Activated T-cell treated with anti-CD3 and anti-CD28 coated beads for 24 hours (primary cell): ENCODE data around the gene NPRL2.
"Not testable (repeated sequence)": the region's sequence is repeated elsewhere in the genome, so short reads cannot be mapped to it uniquely, and the experiment has no call there.

Experiments
- DNase-seq: peaks from one replicate; pipeline ENCODE4 v3.0.0-alpha.2; 2020; ENCODE audit warnings: low read depth

The NPRL2 gene

DNA sequence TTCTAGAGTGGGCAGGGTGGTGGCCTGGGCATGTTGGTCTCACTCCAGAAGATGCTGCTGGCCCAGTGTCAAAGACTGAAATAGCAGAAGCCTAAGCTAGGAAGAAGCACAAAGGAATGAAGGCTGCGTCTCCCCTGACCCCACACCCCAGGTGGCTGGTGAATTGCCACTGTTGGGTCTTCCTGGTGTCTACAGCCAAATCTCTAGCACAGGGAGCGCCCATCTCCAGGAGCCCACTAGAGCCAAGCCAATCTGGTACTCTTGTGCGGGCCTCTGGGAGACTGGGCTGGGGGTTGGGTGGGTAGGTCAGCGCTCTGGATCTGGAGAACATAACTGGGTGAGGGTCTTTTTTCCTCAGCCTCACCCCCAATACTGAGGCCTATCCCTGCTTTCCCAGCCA is 23.4 kb downstream of the NPRL2 start:
- no peak for DNase-seq

DNA sequence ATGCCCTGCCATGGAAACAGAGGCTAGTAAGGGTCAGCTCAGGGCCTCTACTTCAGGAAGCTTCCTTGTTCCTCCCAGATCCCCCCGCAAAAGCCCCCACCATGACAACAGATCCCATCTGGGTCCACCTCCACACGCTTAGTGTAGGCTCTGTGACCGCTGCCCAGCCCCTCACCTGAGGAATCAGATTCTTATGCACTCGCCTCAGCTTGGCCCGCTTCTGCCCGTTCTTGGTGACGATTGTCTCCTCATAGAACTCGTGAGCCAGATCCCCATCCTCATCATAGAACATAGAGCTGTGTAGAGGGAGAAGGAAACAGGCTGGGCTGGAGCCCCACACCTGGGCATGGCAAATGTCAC is 24.4 kb downstream of the NPRL2 start:
- DNase-seq = no peak

DNA sequence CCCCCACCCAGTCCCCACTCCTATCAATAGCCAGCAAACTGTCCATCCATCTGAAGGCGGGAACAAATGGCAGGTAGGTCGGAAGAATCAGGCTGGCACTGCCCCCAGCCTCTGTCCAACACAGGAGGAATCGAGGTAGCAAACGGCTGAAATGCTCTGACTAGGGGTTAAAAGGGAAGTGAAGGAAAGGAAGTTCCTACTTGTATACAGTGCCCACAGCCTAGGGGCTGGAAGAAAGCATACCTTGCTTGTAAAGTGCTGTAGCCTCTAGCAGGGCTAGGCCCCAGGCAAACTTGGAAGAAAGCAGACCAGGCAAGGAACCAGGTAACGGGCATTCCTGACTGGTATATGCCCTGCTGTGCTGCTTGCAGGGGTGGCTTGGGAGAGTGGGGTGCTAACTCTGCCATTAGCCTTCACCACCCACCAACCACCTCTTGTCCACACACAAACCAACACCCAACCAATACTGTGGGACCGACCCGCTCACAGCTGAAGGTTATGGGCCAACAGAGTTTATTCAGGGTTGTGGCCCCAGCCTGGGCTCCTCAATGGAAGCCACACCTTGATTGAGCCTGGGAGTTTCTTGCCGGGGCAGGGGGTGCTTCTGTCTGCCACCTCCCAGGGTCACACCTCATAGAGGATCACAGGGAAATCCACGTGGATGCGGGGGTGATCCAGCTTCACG is 24.9 kb downstream of the NPRL2 start:
- no peak for DNase-seq

DNA sequence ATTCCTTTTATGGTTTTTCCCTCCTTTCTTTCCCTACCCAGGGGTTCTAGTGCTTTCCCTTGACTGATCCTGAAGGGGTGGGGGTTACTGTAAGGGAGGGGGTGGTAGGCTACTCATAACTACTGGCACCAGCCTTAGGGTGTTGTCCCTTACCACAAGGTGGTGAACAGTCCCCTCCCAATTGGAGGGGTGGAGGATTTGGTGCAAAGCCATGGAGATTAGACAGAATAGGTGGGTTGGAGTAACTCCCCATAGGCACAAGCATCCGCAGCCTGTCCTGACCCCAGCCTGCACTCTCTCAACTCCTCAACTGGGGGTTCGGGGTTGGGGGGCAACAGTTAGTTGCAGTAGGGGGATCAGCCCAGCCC is 25.5 kb downstream of the NPRL2 start:
- no peak for DNase-seq

DNA sequence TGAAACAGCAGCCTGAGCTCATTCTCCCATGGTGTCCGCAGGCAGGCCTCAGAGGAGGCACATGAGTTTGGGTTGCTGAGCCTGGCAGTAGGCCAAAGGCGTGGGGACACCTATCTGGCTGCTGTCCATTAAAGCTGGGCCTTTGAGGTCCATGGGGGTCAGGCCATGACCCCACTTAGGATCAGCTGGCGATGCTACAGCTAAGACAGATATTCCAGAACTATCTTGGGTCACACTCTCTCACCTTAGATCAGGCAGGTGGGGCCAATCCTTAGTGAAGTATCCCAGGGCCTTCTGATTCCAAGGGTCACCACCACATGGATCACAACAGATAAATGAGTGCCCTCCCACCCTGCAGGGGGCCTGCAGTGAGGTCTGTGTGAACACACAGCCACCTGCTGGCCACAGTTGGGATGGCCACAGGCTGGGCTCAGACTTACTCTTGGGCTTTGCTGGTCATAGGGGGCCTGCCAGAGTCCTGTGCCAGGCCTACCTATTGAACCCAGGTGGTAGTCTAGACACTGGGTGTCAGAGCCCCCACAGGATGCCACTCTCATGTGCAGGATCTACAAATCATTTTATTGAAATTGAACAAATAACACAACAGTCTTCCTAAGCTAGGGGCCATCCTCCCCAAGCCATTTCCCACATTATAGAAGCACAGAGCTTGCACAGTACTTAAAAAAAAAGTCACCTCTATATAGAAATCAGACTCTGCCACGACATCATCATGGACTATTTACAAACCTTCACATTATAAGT is 26.0 kb downstream of the NPRL2 start:
- peak; percentile 39 for DNase-seq

DNA sequence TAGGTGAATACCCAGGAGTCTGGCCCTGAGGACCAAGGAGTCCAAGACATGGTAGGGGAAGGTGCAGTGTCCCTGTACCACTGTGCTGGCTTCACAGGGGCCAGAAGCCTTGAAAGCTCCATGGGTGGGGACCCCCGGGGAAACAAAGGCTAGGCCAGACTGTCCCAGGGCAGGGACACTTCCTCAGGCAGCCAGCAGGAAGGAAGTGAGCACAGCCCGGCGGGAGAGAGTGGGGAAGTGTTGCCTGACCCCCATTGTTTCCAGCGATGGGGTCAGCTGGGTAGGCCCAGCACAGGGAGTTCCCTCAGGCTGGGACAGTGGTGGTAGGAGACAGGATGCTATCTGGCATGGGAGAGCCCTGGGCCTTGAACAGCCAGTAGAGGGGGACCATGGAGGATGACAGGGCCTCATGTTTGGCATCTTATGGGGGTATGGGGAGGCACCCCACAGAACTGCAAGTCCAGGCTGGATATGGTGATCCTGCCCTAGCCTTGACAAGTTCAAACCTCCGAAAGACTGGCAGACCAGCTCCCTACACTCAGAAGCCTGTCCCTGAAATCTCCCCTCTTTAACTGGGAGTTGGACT is 26.9 kb downstream of the NPRL2 start:
- DNase-seq = no peak

DNA sequence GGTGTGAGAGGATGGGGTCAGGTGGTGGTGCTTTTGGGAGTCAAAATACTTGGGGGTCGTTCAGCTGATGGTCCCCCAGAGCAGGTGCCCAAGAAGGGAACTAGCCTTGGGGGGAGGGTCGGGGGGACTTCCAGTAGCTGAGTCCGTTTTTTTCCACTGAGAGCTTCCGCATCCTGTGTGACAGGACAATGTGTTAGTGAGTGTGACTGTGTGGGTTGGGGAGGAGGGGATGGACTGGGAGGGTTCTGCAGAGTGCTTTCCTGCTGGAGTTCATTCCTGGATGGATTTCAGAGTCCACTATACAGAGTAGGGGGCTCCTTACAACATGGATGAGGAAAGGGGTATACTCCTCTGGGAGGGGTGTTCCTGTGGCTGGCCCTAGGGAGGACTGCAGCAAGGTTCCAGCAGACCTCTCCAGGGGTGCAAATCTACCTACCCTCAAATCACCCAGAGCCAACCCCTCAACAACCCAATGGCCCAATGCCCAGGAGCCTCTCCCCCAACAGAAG is 27.4 kb downstream of the NPRL2 start:
- DNase-seq = no peak

DNA sequence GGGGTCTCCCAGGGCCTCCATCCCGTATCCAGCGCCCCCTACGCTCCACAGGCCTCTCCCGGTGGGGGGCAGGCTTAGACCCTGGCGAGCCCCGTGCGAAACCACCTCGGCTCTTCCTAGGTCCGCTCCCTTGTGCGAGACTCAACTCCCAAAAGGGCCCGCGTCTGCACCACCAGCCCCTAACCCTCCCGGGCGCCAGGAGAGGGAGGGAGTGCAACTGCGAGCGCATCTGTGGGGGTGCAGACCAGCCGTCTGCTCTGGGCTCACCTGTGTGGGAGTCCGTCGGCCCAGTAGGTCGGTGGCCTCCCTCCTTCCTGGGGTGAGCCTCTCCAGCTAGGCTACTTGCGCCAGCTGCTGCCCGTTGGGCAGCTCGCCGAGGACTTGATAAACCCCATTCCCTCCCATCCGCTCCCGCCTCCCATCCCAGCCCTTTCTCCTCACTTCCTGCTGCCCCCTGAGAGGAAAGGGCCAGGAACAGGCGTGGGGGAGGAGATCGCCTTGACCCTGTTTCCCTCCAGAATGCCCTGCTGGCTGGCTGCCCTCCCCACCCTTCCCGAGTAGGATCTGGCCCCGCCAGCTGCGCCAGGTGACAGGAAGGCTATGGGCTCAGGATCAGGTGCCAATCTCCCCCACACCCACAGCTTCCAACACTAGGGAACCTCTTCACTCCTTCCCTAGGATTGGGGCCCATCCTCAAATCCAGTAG is 28.0 kb downstream of the NPRL2 start, which contains the start of gene HYAL2:
Gene HYAL2, minus strand, starts transcription at position 360 of the 706 bp plus-strand sequence. CDS start 2,256 bp downstream, outside the sequence.
- DNase-seq = no peak

DNA sequence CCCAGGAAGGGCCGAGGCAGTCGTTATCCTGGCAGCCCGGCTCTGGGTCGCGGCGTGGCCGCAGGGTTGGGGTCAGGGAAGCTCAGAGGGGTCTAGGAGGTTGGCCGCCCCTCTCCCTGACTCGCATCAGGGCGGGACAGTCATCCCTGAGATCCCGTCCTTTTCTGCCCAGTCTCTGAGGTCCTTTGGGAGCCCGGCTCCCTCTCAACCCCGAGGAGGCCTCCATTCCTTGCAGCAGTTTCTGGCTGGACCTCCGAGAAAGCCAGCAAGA is 28.5 kb downstream of the NPRL2 start:
- DNase-seq = no peak

DNA sequence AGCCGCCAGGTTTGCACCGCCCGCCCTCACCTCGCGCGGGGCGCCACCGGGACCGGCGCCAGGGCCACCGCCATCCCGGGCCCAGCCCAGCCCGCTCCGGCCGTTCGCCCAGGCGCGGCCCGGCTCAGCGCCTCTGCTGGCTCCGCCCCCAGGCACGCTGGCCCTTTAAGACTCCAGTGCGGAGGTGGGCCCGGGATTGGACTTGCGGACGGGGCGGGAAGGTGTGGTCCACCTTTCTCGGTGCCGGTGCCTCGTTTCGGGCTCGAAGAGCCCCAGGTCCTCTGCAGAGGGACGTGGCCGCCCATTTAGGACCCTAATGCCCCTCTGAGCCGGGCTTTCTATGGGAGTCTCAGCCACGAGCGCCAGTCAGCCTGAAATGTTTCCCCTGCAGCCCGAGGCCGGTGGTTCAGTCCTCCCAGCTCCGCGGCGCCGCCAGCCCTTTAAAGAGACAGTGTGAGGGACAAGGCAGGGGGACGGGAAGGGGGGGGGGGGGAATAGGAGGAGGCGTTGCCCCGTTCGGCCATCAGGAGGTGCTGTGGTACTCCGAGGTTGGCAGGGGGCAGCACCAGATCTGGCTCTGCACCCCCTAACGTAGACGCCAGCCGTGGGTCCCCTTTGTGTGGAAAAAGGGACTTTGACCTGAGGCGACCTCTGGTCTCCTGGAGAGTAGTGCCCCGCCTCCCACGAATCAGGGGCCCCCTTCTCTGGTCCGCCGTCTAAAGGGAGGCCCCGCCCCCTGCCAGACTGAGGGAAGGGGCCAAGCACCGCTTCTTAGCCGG is 29.1 kb downstream of the NPRL2 start:
- DNase-seq = peak; percentile 76

DNA sequence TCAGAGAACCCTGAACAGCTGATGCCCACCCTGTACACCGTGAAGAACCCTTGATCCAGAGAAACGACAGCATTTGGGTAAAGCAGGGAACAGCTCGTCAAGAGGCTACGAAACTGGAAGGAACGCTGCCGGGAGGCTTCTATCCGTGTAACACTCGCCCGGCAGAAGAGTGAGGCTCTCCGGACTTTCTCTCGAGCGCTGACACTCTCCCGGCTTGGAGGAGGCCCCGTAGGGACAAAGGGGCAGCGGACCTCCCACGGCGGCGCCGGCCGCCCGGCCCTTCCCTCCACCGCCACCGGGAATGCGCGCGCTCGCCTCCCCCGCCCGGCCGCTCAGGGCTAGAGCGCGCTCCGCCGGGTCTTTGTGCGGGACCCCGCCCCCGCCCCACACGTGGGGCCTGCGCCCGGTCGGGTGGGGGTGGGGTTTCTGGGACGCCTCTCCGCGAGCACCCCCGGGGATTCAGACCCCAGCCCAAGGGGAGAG is 29.7 kb downstream of the NPRL2 start:
- peak; percentile 54 for DNase-seq

DNA sequence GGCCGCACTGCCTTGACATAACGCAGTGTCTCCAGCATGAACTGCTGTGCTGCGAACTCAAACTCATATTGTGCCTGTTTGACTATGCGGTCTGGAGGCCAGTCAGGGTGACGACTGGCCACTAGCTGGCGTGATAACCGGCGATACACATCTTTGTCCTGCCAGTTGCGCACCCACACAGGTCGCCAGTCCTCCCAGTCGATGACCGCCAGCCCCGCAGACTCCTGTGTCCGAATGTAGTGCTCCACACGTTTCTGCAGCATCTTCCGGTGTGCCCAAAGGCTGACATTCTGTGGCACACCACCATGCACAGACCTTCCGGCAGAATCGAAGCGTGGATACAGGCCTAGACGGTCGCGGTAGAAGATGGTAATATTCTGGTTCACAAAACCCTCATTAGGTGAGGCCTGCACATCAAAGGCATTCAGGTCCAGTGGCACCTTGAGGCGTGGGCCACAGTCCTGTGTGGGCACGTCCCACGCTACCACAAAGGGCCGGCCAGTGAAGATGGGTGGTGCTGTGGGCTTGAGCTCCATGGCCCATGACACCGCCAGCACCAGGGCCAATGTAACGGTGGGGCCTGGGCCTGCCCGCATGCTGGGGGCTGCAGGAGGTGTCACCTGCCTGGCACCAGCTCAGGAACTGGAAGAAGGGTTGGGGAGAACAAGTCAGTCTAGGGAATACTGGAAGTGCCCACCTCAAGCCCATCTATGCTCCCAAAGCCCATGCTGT is 30.5 kb downstream of the NPRL2 start:
- DNase-seq = no peak

DNA sequence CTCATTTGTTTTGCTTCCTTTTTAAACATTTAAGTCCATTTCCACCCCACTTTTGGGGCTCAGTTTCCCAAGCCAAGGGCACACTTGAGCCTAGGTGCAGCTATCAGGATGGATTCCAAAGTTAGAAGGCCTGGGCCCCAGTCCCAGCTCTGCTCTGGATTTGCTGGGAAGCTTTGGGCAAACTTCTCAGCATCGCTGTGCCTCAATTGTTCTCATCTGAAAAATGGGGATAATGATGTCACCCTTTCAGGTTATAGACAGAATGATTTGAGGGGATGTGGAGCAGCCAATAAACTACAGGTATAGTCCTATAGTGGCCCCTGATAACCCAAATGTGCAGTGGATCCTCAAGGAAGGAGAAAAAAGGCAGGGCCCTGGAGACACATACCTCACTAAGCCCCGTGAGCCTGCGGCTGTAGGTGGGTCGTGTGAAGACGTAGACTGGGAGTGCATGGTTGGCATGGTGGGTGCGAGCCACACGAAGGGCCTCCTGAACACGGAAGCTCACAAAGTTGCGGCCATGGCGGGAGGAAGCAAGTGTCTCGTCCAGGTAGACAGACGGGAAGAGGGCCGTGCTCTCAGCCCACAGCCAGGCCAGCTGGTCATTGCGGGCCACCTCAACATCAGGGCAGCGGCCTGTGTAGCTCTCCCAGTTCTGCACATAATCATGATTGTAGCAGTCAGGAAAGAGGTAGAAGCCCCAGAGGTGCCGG is 31.2 kb downstream of the NPRL2 start:
- DNase-seq = no peak

DNA sequence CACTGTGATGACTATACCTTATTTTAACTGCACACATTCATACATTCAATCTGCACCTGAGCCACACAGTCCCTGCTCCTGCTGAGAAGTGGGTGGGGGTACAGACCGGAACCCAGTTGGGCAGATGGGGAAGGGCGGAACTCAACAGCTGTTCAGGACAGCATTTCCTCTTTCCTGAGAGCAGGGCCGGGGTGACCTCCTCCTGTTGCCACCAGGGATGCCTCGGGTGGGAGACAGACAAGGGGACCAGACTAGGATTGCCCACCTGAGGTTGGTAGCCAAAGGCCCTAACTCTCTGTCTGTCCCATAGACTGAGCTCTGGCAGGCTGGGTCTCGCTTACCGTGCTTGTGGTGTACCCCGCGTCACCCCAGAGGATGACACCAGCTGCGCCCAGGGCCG is 32.0 kb downstream of the NPRL2 start:
- no peak for DNase-seq

DNA sequence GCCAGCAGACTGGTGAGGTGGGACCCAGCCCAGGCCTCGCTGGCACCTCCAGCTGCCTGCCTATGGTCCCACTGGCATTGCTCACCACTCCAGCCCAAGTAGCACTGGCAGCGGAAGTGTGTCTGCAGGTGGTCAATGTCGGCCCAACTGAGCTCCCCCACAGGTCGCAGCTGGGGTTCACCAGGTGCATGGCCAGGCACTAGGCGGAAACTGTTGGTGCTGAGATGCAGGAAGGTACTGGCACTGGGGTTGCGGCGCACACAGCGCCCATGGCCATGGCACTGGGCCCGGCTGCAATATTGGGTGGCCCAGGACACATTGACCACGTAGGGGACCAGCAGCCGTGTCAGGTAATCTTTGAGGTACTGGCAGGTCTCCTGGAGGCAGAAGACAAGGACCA is 32.4 kb downstream of the NPRL2 start:
- DNase-seq = no peak

DNA sequence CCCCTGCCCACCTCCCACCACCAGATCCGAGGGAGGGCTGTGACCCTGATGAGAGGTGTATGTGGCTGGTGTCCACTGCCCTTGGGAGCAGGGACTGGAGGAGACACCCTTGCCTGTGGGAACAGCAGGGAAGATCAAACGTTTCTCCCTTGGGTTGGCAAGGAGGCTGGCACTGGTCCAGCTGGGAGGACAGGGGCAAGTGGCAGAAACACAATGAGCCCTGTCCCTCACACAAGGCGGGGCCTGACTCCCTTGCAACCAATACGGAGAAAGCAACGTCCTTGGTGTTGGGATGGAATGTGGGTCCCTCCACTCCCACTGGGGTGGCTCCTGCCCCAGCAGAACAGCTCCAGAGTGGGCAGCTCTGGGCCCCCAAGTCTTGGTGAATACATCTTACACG is 33.3 kb downstream of the NPRL2 start:
- DNase-seq = no peak

DNA sequence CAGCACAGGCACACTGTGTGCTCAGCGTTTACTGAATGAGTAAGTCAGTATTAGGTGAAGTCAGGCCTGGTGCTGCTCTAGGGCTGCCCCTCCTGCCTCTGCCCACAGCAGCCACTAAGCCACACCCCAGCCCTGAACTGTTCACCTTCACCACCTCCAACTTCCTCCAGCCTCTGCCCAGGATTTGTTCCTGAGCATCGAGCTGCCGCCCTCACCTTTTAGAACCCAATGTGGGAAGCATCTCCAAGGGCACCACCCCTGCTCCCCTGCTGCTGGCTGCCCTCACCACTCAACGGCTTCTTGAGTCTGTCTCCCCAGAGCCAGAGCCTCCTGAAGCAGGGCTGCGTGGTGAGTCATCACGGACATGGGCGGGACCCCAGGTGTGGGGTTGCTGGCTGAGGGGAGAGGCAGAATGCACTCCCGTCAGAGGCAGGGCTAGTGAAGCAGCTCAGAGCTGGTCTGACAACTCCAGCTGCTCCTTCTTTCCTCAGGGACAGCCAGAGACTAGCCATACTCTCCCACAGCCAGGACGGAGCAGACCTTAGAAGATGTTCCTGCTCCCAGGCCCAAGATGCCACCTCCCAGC is 33.8 kb downstream of the NPRL2 start:
- no peak for DNase-seq

DNA sequence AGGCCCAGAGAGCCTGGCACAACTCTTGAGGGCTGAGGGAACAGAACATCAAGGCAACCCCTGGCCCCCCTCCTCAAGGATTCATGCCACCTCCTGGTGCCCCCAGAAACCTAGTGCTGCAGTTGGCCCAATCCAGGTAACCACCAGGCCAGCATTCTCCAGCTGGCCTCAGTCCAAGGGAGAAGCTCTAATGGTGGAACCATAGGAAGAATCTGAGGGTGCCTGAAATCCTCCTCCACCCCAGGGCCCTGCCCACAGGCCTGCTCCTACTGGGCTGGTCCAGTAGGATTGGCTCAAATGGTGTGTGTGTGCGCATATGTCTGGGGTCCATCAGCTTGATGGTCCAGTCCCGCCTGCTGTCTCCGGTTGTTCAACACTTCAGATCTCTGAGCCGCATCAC is 35.8 kb downstream of the NPRL2 start:
- no peak for DNase-seq

DNA sequence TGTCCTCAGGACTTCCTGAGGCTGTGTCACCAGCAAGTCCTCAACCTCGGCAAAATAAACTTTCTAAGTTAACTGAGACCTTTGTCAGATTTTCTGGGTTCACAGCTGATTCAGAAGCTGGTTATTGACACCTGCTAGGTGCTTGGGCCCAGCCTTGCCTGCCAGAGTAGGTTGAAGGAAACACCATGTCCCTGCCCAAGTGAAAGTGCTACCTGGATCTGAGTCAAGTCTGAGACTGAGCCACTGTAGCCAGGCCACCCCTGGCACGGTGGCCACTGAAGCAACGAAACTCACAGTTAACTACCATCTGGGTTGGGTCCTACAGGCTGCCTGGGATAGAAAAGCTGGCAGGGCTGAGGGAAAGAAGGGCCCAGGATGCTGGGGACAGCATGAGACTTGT is 36.2 kb downstream of the NPRL2 start:
- no peak for DNase-seq

DNA sequence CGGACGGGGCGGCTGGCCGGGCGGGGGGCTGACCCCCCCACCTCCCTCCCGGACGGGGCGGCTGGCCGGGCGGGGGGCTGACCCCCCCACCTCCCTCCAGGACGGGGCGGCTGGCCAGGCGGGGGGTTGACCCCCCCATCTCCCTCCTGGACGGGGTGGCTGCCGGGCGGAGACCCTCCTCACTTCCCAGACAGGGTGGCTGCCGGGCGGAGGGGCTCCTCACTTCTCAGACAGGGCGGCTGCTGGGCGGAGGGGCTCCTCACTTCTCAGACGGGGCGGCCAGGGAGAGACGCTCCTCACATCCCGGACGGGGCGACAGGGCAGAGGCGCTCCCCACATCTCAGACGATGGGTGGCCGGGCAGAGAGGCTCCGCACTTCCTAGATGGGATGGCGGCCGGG is 38.5 kb downstream of the NPRL2 start:
- not testable (repeated sequence) for DNase-seq
